ENCODE measurements around the gene C16orf90. TPM values are rescaled to one million over a fixed set of nuclear protein-coding genes. Genes with fewer than 3 reads are reported as not detected.
A peak's percentile ranks its signal among the peaks of the same experiment; 100 is the strongest.

C16orf90 gene
- total RNA-seq, 2 experiments from 2014 or later, result not detected

DNA sequence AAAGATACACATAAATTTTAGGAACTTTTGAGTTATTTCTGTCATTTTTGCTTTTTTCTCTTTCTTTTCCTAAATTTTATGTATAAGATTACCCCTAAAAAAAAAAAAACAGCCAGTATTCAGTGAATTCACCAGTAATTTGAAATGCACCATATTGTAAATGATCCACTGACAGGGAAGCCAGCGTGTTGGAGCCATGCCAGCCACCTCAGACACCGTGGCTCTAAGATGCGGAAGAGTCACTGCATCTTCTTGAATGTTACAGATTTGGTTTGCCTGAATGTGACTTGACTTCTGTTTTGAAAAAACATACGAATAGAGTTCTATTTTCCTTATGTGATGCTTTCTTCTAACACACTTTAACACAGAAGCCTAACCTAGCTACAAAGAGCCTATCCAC, 42.9 kb upstream of the C16orf90 start:
- H3K36me3 ChIP-seq (ENCODE audit: insufficient read depth, low read length), result peaks cover 55% of the 10 kb centered on the region
- no peak for DNase-seq
- no peaks in the 10 kb centered on the region for H3K9me3 ChIP-seq (ENCODE audit: control insufficient read depth in 1 of 2, insufficient read depth in 1 of 2, low read length in 2 of 2)
- Mint-ChIP-seq H3K36me3 (ENCODE audit: low read depth) (peaks cover 91% of the 10 kb centered on the region), H3K4me1 (ENCODE audit: low read depth) (peaks cover 5% of the 10 kb centered on the region), H3K27ac (peak overlapping the region; percentile 30), H3K27me3 (no peaks in the 10 kb centered on the region), H3K9me3 (no peaks in the 10 kb centered on the region), H3K4me3 (no peak overlapping the region)
- no peak overlapping the region for H3K27ac ChIP-seq (ENCODE audit: low read depth in 1 of 2, low read length in 2 of 2)
- ChIA-PET CTCF (no interaction called here), POLR2A (interaction anchor here (1.0 kb wide), 1 partner anchor 29 kb away, joined by 4 read pairs; no protein-coding TSS in a partner anchor)
- H3K27me3 ChIP-seq (ENCODE audit: control insufficient read depth in 1 of 2, insufficient read depth in 2 of 2, low read length in 2 of 2), result no peaks in the 10 kb centered on the region
- ATAC-seq (ENCODE audit: poor library complexity), result no peak
- intact Hi-C loops (cut with DNase I, micrococcal nuclease), result no loop called here
- H3K4me1 ChIP-seq (ENCODE audit: insufficient read depth, low read length), result no peaks in the 10 kb centered on the region
- no peak overlapping the region for H3K4me3 ChIP-seq (ENCODE audit: low read length)
- TF ChIP-seq, protein P1, sequence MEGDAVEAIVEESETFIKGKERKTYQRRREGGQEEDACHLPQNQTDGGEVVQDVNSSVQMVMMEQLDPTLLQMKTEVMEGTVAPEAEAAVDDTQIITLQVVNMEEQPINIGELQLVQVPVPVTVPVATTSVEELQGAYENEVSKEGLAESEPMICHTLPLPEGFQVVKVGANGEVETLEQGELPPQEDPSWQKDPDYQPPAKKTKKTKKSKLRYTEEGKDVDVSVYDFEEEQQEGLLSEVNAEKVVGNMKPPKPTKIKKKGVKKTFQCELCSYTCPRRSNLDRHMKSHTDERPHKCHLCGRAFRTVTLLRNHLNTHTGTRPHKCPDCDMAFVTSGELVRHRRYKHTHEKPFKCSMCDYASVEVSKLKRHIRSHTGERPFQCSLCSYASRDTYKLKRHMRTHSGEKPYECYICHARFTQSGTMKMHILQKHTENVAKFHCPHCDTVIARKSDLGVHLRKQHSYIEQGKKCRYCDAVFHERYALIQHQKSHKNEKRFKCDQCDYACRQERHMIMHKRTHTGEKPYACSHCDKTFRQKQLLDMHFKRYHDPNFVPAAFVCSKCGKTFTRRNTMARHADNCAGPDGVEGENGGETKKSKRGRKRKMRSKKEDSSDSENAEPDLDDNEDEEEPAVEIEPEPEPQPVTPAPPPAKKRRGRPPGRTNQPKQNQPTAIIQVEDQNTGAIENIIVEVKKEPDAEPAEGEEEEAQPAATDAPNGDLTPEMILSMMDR (IDR thresholded peaks at IDR 0.05), result no peak

DNA sequence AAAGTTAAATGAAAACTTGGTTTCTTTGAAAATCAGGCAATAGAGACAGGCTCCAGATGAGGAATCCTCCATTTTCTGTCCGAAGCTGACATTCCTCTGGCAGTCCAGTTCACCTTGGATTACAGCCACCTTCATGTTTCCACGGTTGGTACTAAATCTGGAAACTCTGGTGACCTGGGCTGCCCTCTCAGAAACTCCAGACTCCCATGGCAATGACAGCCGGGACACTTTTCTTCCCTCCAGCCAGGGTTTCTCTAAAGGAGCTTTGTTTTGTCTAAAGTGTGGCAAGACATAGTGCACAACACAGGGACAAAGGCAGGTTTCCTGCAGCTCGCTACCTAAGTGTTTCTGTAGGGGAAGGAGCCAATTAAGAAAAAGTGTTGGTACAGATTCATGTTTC, 41.6 kb upstream of the C16orf90 start:
- intact Hi-C loops (cut with DNase I, micrococcal nuclease), result no loop called here
- Mint-ChIP-seq H3K4me3 (no peak overlapping the region), H3K36me3 (ENCODE audit: low read depth) (peaks cover 87% of the 10 kb centered on the region), H3K27ac (peak overlapping the region; percentile 69), H3K4me1 (ENCODE audit: low read depth) (peaks cover 5% of the 10 kb centered on the region), H3K27me3 (no peaks in the 10 kb centered on the region), H3K9me3 (no peaks in the 10 kb centered on the region)
- H3K4me3 ChIP-seq (ENCODE audit: low read length), result no peak overlapping the region
- ChIA-PET POLR2A (interaction anchor here (0.5 kb wide), 1 partner anchor 109 kb away, joined by 3 read pairs; no protein-coding TSS in a partner anchor), CTCF (interaction anchor here (0.7 kb wide), 1 partner anchor 36 kb away, joined by 3 read pairs; the partner anchor contains the start of gene CLUAP1)
- ATAC-seq (ENCODE audit: poor library complexity) (no peak), DNase-seq (no peak)
- no peaks in the 10 kb centered on the region for H3K4me1 ChIP-seq (ENCODE audit: insufficient read depth, low read length)
- TF ChIP-seq, protein P1 (IDR thresholded peaks at IDR 0.05), result no peak
- no peak overlapping the region for H3K27ac ChIP-seq (ENCODE audit: low read depth in 1 of 2, low read length in 2 of 2)
- no peaks in the 10 kb centered on the region for H3K9me3 ChIP-seq (ENCODE audit: control insufficient read depth in 1 of 2, insufficient read depth in 1 of 2, low read length in 2 of 2)
- peaks cover 51% of the 10 kb centered on the region for H3K36me3 ChIP-seq (ENCODE audit: insufficient read depth, low read length)
- no peaks in the 10 kb centered on the region for H3K27me3 ChIP-seq (ENCODE audit: control insufficient read depth in 1 of 2, insufficient read depth in 2 of 2, low read length in 2 of 2)

DNA sequence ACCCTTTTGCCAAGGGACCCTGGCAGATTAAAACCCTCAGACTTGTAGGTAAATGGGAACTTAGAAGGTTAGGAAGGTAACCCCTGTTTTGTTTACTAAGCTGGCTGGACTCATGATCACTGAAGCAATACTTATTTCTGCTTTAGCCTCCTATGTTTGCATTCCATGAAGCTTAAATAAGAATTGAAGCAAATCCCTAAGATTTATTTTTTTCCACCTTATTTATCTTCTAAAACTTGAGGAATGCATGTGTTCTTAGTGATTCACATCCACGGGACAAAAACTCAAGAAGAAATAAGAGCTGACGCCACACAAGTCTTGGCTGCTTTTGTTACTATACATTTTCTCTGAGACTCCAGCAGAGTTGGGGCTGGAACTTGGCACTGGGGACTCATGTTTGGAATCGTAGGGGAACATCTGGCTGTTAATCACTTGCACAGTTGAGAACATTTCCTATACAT, 41.0 kb upstream of the C16orf90 start:
- peaks cover 87% of the 10 kb centered on the region for H3K36me3 Mint-ChIP-seq (ENCODE audit: low read depth)
- POLR2A ChIA-PET, result interaction anchor here (0.5 kb wide), 1 partner anchor 110 kb away, joined by 3 read pairs; no protein-coding TSS in a partner anchor
- Histone ChIP-seq H3K4me1 (ENCODE audit: insufficient read depth, low read length) (no peaks in the 10 kb centered on the region), H3K9me3 (ENCODE audit: control insufficient read depth in 1 of 2, insufficient read depth in 1 of 2, low read length in 2 of 2) (no peaks in the 10 kb centered on the region), H3K4me3 (ENCODE audit: low read length) (no peak overlapping the region), H3K36me3 (ENCODE audit: insufficient read depth, low read length) (peaks cover 48% of the 10 kb centered on the region), H3K27ac (ENCODE audit: low read depth in 1 of 2, low read length in 2 of 2) (no peak overlapping the region), H3K27me3 (ENCODE audit: control insufficient read depth in 1 of 2, insufficient read depth in 2 of 2, low read length in 2 of 2) (no peaks in the 10 kb centered on the region)
- H3K4me1 Mint-ChIP-seq (ENCODE audit: low read depth), result peaks cover 5% of the 10 kb centered on the region
- no peak overlapping the region for H3K4me3 Mint-ChIP-seq
- ATAC-seq (ENCODE audit: poor library complexity) (no peak), DNase-seq (no peak)
- intact Hi-C loops (cut with DNase I, micrococcal nuclease), result no loop called here
- CTCF ChIA-PET, result interaction anchor here (0.7 kb wide), 1 partner anchor 36 kb away, joined by 3 read pairs; the partner anchor contains the start of gene CLUAP1
- TF ChIP-seq, protein P1 (IDR thresholded peaks at IDR 0.05), result no peak
- no peaks in the 10 kb centered on the region for H3K27me3 Mint-ChIP-seq
- H3K9me3 Mint-ChIP-seq, result no peaks in the 10 kb centered on the region
- H3K27ac Mint-ChIP-seq, result peak overlapping the region; percentile 69

Measured in CD4-positive, alpha-beta T cell (primary cell).